C4-2B (cell line): ENCODE measurements around the gene AP4E1.

Source experiments
- CTCF ChIP-seq: fragments of 450-650 bp; conservative IDR thresholded peaks from 2 replicates; pipeline ENCODE4 v1.5.1; 2017; ENCODE audit warnings: mild to moderate bottlenecking
- ZFX ChIP-seq: fragments of 450-650 bp; IDR thresholded peaks from 2 replicates; pipeline ENCODE4 v1.6.1; 2017

GRCh38 chr15:50907601-50908208 is 778 bp upstream of the AP4E1 start:
- TF ChIP-seq CTCF, result no peak
- no peak for TF ChIP-seq ZFX
